GM21390 (cell line): ENCODE measurements around the gene CACNA1E.
A peak's percentile ranks its signal among the peaks of the same experiment; 100 is the strongest.

Experiments used
- ATAC-seq: cut with Tn5 transposase; IDR thresholded peaks from one replicate; pipeline ENCODE4 v1.9.1; 2021; ENCODE audit not compliant: unreplicated experiment

The CACNA1E gene

GRCh38 chr1:181748013-181748412 lies 264.7 kb downstream of the CACNA1E start:
- no peak for ATAC-seq

DNA sequence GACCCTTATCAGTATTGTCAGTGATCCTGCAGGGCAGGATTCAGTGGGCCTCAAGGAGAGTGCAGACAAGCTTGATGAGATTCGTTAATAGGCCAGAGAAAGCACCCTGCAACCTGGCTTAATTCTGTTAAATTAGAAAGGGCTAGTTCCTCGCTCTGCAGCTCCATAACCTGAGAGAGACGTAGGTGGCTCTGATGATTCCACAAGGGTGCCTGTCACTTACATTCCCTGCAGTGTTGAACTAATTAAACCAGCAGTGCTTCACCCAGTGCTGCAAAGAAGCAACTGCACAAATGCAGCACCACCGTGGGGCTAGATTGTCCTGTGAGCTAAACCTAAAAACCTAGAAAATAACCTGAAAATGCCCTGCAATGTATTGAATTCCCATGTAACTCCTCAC lies 270.8 kb downstream of the CACNA1E start:
- no peak for ATAC-seq

- ATAC-seq: no peak
These were observed 276.2 kb downstream of the CACNA1E start for GRCh38 chr1:181759481-181759880.

DNA sequence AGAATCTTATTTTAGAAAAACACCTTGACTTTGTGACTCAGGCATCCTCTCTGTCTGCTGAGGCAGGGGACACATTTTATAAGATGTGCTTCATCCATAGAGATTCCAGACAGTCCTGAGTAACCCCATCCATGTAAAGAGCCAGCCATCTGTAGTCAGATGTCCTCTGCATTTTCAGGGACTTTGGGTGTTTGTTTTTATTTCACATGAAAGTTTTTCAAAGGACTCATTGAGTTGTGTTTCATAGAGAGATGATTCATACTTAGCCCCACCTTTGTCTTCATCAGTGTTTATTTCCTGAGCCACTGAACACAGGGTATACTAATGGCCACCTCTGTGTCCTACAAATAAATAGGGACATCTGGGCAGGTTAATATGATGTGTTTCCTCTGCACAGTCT lies 280.4 kb downstream of the CACNA1E start:
- no peak for ATAC-seq

GRCh38 chr1:181765451-181766026 lies 282.2 kb downstream of the CACNA1E start:
- no peak for ATAC-seq

GRCh38 chr1:181767001-181767708 lies 283.8 kb downstream of the CACNA1E start:
- no peak for ATAC-seq

- ATAC-seq: peak; percentile 79
These were observed 285.1 kb downstream of the CACNA1E start for GRCh38 chr1:181768211-181768929.

DNA sequence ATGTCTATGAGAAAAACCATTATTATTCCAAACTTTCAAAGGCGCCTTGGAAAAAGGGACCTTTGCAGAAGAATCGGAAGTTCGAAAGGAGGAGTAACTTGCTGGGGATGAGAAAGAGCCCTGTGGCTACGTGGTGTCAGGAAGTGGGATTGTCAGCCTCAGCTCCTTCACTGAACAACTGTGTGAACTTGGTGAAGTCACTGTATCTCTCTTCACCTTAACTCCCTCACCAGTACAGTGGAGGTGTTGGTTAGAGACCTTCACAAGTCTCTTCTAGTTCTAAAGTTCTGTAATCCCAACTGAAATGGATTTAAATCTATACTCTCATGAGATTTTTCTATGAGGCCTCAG lies 285.6 kb downstream of the CACNA1E start:
- no peak for ATAC-seq

DNA sequence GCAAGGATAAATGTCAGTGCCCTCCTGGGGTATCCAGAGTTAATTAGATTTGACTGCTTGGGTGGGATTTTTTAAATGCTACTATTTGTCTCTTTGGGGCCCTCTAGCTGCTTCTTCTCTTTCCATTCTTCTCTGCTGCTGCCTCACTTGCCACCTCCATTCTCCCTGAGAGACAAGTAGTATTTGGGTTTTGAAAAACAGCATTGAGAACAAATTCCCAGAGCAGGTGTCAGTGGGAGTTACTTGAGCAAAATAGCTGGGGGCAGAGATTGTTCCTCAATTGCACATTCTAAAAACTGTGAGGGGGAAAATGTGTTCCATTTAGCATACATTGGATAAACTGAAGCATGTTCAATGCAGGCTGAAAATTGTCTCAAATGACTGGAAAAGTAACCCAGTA lies 286.5 kb downstream of the CACNA1E start:
- no peak for ATAC-seq

DNA sequence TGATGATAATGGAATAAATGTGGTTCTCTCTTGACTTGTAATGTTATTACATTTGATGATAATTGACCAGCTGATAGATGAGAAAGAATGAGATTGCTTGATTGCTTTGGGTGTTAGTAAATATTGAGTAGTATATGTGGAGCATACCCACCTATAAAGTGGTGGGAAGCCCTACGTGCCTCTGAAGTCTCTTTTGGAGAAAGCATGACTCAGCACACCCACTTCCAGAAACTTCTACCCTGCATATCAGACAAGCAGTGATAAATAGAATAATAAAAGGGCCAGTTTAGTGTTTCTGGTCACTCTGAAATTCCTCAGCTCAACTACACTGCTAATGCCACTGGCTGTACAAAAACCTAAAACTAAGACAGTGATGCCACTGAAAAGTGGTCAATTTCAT lies 289.4 kb downstream of the CACNA1E start:
- ATAC-seq: no peak

- no peak for ATAC-seq
These were observed 292.7 kb downstream of the CACNA1E start for GRCh38 chr1:181776044-181776443.

GRCh38 chr1:181777286-181777685 lies 294.0 kb downstream of the CACNA1E start:
- no peak for ATAC-seq

- ATAC-seq: no peak
These were observed 294.5 kb downstream of the CACNA1E start for GRCh38 chr1:181777812-181778211.

GRCh38 chr1:181778640-181779260 lies 295.4 kb downstream of the CACNA1E start:
- ATAC-seq: no peak

GRCh38 chr1:181779343-181779742 lies 296.0 kb downstream of the CACNA1E start:
- ATAC-seq: no peak

- ATAC-seq: no peak
These were observed 299.9 kb downstream of the CACNA1E start for GRCh38 chr1:181783208-181783607.

- ATAC-seq: no peak
These were observed 300.8 kb downstream of the CACNA1E start for GRCh38 chr1:181784039-181784683.

DNA sequence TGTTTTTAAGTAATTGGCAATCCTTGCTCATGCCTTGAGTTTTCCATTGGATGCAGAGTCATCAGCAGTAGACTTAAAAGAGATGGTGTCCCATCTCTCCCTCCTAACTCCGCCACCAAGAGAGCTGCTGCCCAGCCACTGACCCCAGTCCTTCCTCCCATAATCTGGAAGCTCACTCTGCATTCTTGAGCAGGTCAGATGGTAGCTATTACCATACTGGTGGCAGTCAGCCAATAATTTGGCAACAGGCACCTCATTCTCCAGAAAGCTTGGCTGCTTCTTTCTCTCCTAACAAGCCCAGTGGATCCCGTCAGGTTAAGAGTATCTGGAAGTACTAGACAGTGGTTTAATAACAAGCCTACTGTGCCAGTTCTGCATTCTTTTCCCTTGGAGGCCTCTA lies 306.1 kb downstream of the CACNA1E start:
- no peak for ATAC-seq

DNA sequence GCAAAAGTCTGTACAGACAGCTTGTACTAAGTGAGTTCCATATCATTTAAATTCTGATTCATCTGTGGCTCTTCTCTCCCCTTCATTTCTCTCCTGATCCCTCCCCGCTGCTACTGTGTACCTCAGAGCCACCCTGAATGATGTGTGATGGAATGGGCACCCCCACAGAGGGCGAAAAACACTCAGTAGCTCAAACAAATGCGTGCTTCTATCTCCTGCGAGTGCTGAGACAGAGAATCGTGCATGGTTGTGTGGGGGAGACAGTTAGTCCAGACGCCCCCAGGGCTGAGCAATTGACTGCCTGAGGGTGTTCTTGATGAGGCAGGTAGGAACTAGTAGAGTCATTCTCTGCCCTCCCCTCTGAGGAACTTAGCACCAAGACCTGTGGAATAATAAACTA lies 308.4 kb downstream of the CACNA1E start:
- ATAC-seq: no peak

DNA sequence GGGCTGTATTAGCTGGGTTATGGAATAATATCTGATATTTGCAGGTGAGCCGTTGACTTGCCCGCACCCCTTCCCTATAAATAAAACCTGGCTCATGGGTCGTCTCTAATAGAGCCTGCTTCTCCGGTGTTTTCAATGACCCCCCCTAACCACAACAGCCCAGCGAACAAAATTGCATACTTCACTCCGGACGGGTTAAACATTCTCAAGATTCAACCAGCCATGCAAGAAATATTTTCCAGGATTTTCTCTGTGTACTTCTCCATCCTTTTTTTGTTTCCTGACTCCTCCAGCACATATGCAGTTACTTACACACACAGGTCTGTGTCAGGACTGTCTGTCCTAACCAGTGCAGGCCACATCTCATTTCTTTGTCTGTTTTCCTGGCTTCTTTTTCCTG lies 310.5 kb downstream of the CACNA1E start:
- ATAC-seq: no peak

DNA sequence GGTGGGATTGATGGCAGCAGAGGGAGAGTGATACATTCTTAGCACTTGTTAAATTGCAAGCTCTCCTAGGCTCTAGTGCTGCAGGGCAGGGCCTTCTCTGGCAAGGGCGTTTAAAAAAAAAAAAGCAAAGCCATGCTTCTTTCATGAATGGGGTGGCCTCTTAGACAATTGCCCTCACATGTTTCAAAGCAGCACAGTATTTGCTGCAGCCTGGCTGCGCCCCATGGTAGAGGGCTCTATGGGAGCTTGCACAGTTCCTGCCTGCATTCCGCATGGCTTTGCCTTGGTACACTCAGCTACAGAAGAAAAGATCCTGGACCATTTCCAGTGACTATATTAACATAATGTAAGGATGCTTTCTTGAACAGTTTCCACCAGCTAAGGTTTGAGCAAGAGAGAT lies 311.0 kb downstream of the CACNA1E start:
- ATAC-seq: no peak
